Measurements from ENCODE around the gene NR2F2. TPM values are rescaled to one million over a fixed set of nuclear protein-coding genes. Genes with fewer than 3 reads are reported as not detected.

Gene NR2F2
- total RNA-seq, 1 experiment from 2014 or later = 140 TPM

GRCh38 chr15:96312641-96313335, 17.7 kb upstream of the NR2F2 start:
- Histone ChIP-seq H3K4me1 (peaks cover 24% of the 10 kb centered on the region), H3K4me3 (ENCODE audit: low read depth, low read length) (no peak overlapping the region), H3K9me3 (no peaks in the 10 kb centered on the region), H3K36me3 (ENCODE audit: control insufficient read depth, insufficient read depth, low read length) (no peaks in the 10 kb centered on the region), H3K27me3 (replicated peaks; ENCODE audit: control insufficient read depth, insufficient read depth, low read length) (no peaks in the 10 kb centered on the region)
- no peak overlapping the region for H3K4me3 Mint-ChIP-seq (ENCODE audit: unreplicated experiment)
- TF ChIP-seq CTCF (IDR thresholded peaks at IDR 0.05; ENCODE audit: insufficient read depth in 1 of 2, low read depth in 1 of 2, low read length in 1 of 2, severe bottlenecking in 1 of 2, unreplicated experiment in 1 of 2) = no peak
- intact Hi-C loops (cut with micrococcal nuclease; ENCODE audit: unreplicated experiment) = no loop called here
- H3K9me3 Mint-ChIP-seq (ENCODE audit: unreplicated experiment) = no peaks in the 10 kb centered on the region
- CTCF ChIA-PET = no interaction called here
- no peak for DNase-seq
- no TSS peak for BruUV-seq (replicated peaks)
- H3K27me3 Mint-ChIP-seq (ENCODE audit: insufficient read depth, unreplicated experiment) = no peaks in the 10 kb centered on the region
- H3K4me1 Mint-ChIP-seq (ENCODE audit: low read depth, unreplicated experiment) = peaks cover 11% of the 10 kb centered on the region
- H3K36me3 Mint-ChIP-seq (ENCODE audit: insufficient read depth, unreplicated experiment) = no peaks in the 10 kb centered on the region
- POLR2A ChIA-PET = interaction anchor here (0.6 kb wide), 1 partner anchor 14 kb away, joined by 3 read pairs; no protein-coding TSS in a partner anchor
- H3K27ac Mint-ChIP-seq (ENCODE audit: unreplicated experiment) = no peak overlapping the region

GRCh38 chr15:96314518-96314917, 16.0 kb upstream of the NR2F2 start:
- no TSS peak for BruUV-seq (replicated peaks)
- H3K36me3 ChIP-seq (ENCODE audit: control insufficient read depth, insufficient read depth, low read length) = no peaks in the 10 kb centered on the region
- intact Hi-C loops (cut with micrococcal nuclease; ENCODE audit: unreplicated experiment) = no loop called here
- no peak overlapping the region for H3K4me3 Mint-ChIP-seq (ENCODE audit: unreplicated experiment)
- no peak for DNase-seq
- H3K27me3 Mint-ChIP-seq (ENCODE audit: insufficient read depth, unreplicated experiment) = no peaks in the 10 kb centered on the region
- no peak overlapping the region for H3K4me3 ChIP-seq (ENCODE audit: low read depth, low read length)
- H3K9me3 ChIP-seq = no peaks in the 10 kb centered on the region
- no peak for TF ChIP-seq CTCF (IDR thresholded peaks at IDR 0.05; ENCODE audit: insufficient read depth in 1 of 2, low read depth in 1 of 2, low read length in 1 of 2, severe bottlenecking in 1 of 2, unreplicated experiment in 1 of 2)
- peaks cover 4% of the 10 kb centered on the region for H3K4me1 Mint-ChIP-seq (ENCODE audit: low read depth, unreplicated experiment)
- no peaks in the 10 kb centered on the region for H3K36me3 Mint-ChIP-seq (ENCODE audit: insufficient read depth, unreplicated experiment)
- no peak overlapping the region for H3K27ac Mint-ChIP-seq (ENCODE audit: unreplicated experiment)
- no peaks in the 10 kb centered on the region for H3K27me3 ChIP-seq (replicated peaks; ENCODE audit: control insufficient read depth, insufficient read depth, low read length)
- H3K4me1 ChIP-seq = peaks cover 10% of the 10 kb centered on the region
- no peaks in the 10 kb centered on the region for H3K9me3 Mint-ChIP-seq (ENCODE audit: unreplicated experiment)
- ChIA-PET CTCF (no interaction called here), POLR2A (no interaction called here)

- Mint-ChIP-seq H3K27ac (ENCODE audit: unreplicated experiment) (no peak overlapping the region), H3K4me1 (ENCODE audit: low read depth, unreplicated experiment) (no peaks in the 10 kb centered on the region), H3K4me3 (ENCODE audit: unreplicated experiment) (no peak overlapping the region), H3K36me3 (ENCODE audit: insufficient read depth, unreplicated experiment) (no peaks in the 10 kb centered on the region), H3K27me3 (ENCODE audit: insufficient read depth, unreplicated experiment) (no peaks in the 10 kb centered on the region), H3K9me3 (ENCODE audit: unreplicated experiment) (no peaks in the 10 kb centered on the region)
- Histone ChIP-seq H3K27me3 (replicated peaks; ENCODE audit: control insufficient read depth, insufficient read depth, low read length) (no peaks in the 10 kb centered on the region), H3K4me3 (ENCODE audit: low read depth, low read length) (no peak overlapping the region), H3K9me3 (no peaks in the 10 kb centered on the region), H3K4me1 (peaks cover 6% of the 10 kb centered on the region), H3K36me3 (ENCODE audit: control insufficient read depth, insufficient read depth, low read length) (no peaks in the 10 kb centered on the region)
- no peak for DNase-seq
- ChIA-PET POLR2A (no interaction called here), CTCF (no interaction called here)
- TF ChIP-seq CTCF (IDR thresholded peaks at IDR 0.05; ENCODE audit: insufficient read depth in 1 of 2, low read depth in 1 of 2, low read length in 1 of 2, severe bottlenecking in 1 of 2, unreplicated experiment in 1 of 2) = no peak
- intact Hi-C loops (cut with micrococcal nuclease; ENCODE audit: unreplicated experiment) = no loop called here
- no TSS peak for BruUV-seq (replicated peaks)
Measured at GRCh38 chr15:96314963-96315362, 15.5 kb upstream of the NR2F2 start.

Measured in Caco-2 (cell line).